Epithelial cell of prostate (primary cell): Measurements from ENCODE around the gene AP1S1.
"Not testable (repeated sequence)": the region's sequence is repeated elsewhere in the genome, so short reads cannot be mapped to it uniquely, and the experiment has no call there.

Source experiments
- DNase-seq: peaks from one replicate; pipeline ENCODE4 v3.0.0-alpha.2; 2011; ENCODE audit warnings: low read depth, low spot score
- H3K27ac ChIP-seq: fragments of 450-650 bp; 2 replicates; pipeline ENCODE4 v1.5.1; 2017; ENCODE audit warnings: mild to moderate bottlenecking

Gene AP1S1

DNA sequence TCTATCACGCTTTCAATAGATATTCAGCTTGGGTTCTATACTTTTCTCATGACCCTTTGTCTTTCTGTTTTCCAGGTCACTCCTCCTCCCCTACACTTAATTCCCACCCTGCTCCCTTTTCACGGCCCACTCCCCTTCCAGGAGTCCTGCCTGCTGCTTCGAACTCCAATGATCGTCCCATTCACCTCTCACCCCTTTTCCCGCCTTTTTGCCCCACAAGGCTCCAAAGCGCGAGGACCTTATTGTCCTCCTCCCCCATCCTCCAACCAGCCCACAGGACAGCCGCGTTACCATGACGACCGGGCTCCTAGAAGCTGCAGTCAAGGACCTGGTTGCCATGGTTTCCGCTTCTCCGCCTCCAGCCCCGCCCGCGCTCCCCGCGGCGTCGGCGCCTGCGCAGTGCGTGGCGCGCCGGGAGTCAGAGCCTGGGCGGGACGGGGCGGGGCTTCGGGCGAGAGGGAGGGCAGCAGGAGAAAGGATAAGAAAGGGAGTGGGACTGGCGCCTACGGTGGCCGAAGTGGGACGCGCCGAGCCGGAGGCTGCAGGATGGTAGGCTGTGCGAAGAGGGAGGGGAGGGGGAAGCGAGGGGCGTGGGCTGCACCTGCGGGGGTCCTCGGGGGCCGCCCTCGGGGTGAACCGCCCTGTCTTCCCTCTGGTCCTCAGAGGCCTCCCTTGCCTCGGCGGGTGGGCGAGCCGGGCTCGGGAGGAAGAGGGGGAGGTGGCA lies at the start of gene AP1S1:
Gene AP1S1 (plus strand): TSS at position 508 of the 724 bp plus-strand sequence. CDS start 39 bp downstream, at position 547.
- peak; percentile 69 for DNase-seq
- peak within 1 kb of the TSS; percentile 72 for H3K27ac ChIP-seq

DNA sequence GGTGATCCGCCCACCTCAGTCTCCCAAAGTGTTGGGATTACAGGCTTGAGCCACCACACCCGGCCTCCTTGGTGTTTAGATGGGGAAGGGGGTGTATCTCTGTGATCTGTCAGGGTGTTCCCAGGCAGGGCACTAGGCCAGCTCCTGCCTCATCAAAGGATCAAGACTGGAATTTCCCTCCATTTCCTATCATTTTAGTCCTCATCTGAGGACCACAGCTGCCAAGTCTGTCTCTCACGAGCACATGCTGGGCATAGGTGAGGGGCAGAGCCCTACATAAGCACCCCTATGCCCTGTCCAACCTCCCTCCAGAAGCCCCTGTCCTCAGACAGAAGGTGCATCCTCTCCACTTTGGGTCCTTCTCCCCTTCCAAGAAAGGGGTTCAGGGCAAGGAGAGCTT lies 49.5 kb upstream of the AP1S1 start:
- no peak for DNase-seq
- no peak overlapping the region for H3K27ac ChIP-seq

DNA sequence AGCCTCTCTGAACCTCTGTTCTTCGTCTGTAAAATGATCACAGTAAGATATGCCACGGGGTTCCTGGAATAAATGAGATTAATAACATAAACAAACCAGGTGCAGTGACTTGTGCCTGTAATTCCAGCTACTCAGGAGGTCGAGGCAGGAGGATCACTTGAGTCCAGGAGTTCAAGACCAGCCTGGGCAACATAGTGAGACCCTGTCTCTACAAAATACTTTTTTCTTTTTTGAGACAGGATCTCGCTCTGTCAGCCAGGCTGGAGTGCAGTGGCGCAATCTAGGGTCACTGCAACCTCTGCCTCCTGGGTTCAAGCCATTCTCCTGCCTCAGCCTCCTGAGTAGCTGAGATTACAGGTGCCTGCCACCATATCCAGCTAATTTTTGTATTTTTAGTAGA lies 49.0 kb upstream of the AP1S1 start:
- not testable (repeated sequence) for H3K27ac ChIP-seq, DNase-seq

DNA sequence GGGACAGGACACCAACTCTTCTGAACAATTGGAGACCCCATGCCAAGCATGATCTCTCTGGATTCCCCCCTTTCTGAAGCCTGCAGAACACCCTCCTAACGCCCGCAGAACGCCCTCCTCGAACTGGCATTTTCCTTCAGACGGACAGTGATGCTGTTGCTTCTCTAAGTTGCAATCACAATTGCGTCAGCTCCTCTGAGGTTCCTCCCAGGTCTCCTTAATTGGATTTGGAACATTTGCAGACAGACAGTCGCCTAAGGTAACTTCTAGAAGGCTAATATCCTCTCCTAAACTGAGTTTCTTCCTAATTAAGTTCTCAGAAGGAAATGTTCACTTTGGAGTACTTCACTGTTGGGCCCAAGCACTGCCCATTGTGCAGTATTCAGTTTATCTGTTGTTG lies 47.9 kb upstream of the AP1S1 start:
- no peak overlapping the region for H3K27ac ChIP-seq

DNA sequence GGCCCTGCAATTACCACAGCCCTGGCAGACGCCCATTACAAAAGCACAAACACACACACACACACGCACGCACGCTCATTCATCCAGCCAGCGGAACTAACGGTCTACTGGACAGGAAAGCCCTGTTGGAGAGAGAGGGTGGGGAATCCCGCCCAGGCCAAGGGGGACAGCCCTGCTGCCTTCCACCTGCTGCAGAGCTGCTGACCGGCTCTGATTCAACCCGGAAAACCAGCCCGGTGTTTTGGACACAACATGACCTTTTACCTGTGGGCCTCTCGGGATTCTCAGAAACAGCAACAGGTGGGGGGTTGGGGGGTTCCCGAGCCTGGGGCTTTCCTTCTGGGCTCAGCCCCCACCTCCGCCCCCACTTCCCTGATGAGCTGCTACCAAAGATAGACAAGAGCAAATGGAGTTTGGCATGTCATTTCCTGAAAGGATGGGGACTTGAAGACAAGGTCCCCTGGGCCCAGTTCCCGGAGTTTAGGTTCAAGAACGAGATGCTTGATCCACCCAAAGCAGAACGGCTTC lies 45.9 kb upstream of the AP1S1 start:
- DNase-seq = no peak
- peak overlapping the region; percentile 75 for H3K27ac ChIP-seq

More for the DNA sequence above, 47.9 kb upstream of the AP1S1 start:
- no peak for DNase-seq

DNA sequence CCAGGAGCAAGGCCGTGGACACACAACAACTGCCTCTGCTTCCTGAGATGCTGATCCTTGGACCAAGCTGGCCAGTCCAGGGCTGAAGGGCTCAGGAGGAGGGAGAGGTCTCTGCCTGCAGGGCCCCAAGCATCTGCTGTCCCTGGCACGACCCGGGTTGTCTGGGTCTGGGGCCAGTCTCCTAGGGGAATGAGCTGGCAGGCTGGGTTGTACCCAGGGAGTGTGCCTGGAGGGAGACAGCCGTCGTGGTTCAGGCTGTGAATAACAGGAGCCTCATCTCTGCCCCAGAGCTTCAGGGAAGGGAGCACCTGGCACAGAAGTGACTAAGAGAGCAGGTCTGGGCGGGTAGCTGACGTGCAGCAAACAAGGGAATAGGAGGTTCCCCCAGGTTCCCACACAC lies 45.3 kb upstream of the AP1S1 start:
- H3K27ac ChIP-seq = peak overlapping the region; percentile 75
- DNase-seq = peak; percentile 97

DNA sequence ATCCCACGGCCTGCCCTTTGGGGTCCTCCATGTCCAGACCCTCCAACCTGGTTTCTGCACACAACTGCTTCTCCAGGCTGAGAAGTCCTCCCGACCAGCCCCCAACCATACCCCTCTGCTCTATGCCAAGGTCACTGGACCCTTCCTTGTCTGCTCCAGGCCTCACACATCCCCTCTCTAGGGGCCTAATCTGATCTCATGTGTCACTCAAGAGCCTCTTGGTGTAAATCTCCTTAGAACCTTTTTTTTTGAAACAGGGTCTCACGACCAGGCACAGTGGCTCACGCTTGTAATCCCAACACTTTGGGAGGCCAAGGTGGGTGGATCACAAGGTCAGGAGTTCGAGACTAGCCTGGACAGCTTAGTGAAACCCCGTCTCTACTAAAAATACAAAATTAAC lies 44.9 kb upstream of the AP1S1 start:
- H3K27ac ChIP-seq = peak overlapping the region; percentile 75
- DNase-seq = no peak

DNA sequence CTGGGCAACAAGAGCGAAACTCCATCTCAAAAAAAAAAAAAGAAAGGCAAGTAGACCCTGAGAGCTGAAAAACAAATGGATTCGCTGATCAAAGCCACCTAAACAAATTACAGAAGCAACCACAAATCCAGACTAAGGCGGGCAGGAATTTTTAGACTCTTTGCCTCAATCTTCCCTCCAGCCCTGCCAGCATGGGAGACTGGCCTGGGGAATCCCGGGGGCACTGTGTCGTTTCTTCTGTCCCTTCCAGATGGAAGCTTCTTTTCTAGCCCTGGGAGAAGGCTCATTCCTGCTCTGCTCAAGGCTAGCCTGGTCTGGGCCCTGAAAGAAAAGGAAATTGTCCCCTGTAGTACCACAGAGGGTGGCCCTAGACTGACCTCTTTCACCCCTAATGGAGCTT lies 43.0 kb upstream of the AP1S1 start:
- DNase-seq = no peak
- H3K27ac ChIP-seq = no peak overlapping the region

DNA sequence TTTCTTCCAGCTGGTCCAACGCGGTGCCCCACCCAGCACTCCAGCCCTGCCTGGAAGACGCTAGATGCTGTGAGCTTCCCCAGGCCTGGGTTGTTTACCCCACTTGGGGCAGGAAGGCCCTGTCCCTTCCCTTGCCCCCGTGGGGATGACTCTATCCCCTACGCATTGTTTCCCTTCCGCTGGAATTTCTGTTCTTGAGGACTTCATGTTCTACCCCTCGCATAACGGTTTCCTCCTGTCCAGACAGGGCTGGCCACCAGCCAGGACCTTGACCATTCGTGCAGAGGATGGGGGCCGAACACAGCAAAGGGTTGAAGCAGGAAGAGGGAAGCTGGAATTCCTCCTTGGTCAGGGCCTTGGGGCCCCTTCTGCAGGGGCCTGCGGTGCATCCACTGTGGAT lies 42.0 kb upstream of the AP1S1 start:
- H3K27ac ChIP-seq = no peak overlapping the region
- no peak for DNase-seq

DNA sequence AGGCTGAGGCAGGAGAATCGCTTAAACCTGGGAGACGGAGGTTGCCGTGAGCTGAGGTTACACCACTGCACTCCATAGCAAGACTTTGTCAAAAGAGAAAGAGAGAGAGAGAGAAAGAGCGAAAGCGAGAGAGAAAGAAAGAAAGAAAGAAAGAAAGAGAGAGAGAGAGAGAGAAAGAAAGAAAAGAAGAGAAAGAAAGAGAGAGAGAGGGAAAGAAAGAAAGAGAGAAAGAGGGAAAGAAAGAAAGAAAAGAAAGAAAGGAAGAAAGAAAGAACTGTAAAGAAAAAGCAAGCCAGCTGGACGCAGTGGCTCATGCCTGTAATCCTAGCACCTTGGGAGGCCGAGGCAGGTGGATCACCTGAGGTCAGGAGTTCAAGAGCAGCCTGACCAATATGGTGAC lies 41.1 kb upstream of the AP1S1 start:
- DNase-seq, H3K27ac ChIP-seq: not testable (repeated sequence)

DNA sequence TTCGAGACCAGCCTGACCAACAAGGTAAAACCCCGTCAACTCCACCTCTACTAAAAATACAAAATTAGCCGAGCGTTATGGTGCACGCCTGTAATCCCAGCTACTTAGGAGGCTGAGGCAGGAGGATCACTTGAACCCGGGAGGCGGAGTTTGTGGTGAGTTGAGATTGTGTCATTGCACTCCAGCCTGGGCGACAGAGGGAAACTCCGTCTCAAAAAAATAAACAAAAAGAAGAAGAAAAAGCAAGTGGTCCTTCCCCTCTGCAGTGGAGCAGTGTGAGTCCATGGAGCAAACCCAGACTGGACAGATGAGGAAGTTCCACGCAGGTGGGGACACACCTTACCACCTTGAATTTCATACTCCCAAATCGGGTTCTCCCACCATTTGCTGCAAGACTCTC lies 40.4 kb upstream of the AP1S1 start:
- no peak for DNase-seq
- H3K27ac ChIP-seq = peak overlapping the region; percentile 40

DNA sequence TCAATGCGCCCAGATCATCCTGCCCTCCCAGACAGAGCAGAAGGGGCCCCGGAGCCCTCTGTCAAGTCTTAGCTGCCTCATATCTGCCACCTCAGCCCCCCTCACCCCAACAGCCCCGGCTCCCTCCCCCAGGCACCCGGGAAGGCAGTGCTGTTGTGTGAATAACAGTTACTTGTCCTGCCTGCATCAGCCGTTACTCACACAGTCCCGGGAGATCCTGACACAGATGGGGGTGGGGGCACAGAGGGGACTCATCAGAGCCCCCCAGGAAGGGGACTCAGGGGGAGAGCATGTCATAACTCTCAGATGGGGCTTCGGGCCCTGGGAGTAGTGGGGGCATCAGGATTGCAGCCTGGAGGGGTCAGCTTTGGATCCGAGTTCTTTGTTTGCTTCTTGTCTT lies 39.8 kb upstream of the AP1S1 start:
- DNase-seq = no peak
- H3K27ac ChIP-seq = peak overlapping the region; percentile 40

DNA sequence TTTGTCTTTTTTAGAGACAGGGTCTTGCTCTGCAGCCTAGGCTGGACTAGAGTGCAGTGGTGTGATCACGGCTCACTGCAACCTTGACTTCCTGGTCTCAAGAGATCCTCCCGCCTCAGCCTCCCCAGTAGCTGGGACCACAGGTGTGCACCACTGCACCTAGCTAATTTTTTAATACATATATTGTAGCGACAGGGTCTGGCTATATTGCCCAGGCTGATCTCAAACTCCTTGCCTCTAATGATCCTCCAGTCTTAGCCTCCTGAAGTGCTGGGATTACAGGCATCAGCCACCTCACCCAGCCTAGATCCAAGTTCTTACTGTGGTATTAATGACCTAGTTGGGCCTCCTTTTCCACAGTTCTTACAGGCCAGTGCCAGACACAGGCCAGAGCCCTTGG lies 39.1 kb upstream of the AP1S1 start:
- H3K27ac ChIP-seq = no peak overlapping the region
- DNase-seq = no peak

DNA sequence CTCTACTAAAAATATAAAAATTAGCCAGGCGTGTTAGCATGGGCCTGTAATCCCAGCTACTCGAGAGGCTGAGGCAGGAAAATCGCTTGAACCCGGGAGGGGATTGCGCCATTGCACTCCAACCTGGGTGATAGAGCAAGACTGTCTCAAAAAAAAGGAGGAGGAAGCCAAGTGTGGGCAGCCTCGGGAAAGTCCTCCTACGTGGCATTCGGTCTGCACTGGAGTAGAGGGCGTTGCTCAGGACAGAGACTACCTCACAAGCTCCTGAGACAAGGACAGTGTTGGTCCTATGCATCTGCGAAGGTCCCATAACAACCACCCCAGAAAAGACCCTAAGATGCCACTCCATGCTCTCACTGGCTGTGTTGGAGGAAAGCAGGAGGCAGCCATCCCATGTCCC lies 37.4 kb upstream of the AP1S1 start:
- no peak overlapping the region for H3K27ac ChIP-seq
- DNase-seq = no peak

DNA sequence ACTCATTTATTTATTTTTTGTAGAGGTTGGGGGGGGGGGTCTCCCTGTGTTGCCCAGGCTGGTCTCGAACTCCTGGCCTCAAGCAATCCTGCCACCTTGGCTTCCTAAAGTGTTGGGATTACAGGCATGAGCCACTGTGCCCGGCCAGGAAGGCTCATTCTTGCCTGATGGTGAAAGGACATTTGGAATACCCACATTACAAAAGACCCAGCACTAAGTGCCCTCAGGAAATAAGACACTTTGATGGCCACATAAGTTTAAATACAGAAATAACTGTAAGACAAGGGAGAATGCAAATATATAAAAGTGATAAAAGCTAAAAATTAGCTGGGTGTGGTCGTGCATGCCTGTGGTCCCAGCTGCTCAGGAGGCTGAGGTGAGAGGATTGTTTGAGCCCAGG lies 35.4 kb upstream of the AP1S1 start:
- peak overlapping the region; percentile 19 for H3K27ac ChIP-seq
- no peak for DNase-seq

DNA sequence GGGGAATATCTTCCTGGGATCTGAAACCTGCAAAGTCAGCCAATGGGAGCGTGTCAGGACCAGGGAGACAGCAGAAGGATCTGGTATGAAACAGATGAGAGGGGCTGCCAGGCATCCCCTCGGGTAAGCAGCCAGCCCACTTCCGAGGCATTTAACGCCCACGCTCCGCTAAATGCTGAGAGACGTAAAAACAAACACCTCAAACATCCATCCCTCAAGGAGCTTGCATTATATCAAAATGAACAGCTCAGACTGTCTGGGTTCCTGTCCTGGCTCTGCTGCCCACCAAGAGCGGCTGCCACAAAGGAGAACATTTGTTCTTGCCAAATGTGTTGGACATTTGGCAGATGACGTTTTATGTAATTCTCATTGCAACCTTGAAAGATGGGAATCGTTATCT lies 34.4 kb upstream of the AP1S1 start:
- no peak overlapping the region for H3K27ac ChIP-seq
- no peak for DNase-seq

DNA sequence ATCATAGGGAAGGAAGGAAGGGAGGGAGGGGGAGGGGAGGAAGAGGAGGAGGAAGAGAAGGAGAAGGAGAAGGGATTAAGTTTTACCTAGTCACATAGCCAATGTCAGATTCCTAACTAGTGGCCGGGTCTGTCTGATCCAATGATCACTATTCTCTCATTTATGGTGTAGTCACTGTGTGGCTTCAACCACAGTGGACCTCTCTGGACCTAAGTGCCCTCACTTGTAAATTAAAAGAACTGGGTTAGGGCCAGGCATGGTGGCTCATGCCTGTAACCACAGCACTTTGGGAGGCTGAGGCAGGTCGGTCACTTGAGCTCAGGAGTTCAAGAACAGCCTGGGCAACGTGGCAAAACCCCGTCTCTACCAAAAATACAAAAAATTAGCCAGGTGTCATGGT lies 34.0 kb upstream of the AP1S1 start:
- DNase-seq = no peak
- no peak overlapping the region for H3K27ac ChIP-seq

DNA sequence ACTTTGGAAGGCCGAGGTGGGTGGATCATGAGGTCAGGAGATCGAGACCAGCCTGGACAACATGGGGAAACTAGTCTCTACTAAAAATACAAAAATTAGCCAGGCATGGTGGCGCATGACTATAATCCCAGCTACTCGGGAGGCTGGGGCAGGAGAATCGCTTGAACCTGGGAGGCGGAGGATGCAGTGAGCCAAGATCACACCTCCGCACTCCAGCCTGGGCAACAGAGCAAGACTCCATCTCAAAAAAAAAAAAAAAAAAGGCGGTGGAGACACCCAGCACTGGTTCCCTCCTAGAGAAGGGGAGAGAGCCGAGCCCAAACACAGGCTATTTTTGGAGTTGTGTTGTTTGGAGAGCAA lies 32.7 kb upstream of the AP1S1 start:
- not testable (repeated sequence) for DNase-seq
- peak overlapping the region; percentile 56 for H3K27ac ChIP-seq

DNA sequence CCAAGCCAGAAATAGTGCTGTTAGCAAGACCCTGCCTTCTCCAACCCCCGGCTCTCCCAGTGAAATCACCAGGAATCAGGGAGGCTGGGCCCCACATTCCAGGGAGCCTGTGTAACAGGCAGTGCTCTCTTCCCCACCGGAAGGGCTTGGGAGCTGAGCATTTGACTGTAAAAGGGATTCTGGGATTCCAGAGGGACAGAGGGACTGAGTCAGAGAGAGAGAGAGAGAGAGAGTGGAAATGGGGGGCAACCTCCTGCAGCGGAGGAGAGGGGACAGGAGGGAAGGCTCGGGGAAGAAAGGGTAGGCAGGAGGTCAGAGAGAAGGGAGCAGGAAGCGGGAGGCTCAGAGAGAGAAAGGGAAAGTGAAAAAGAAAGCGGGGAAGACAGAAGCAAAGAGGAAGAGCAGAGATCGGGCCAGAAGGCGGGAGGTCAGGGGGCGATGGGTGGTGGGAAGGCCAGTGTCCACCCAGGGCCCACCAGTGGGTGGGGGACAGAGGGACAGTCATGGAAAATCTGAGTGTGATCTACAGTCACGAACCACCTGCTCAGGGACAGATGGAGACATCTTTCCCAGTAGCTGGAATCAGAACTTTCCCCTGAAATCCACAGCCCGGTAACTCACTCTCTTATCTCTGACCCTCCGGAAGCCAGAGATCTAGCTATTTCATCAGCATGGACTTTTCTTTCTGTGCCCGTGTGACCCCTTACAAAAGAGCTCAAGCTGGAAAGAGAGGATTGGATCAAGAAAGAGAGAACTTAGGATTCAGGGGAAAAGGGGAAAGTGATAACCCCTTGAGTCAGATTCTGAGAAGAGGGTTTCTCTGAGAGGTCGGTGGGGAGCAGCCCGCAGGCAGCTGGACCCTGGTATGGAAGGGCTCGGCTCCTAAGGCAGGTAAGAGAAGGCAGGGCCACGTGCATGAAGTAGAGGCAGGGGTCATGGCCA lies 32.0 kb upstream of the AP1S1 start:
- H3K27ac ChIP-seq = peak overlapping the region; percentile 56
- no peak for DNase-seq

DNA sequence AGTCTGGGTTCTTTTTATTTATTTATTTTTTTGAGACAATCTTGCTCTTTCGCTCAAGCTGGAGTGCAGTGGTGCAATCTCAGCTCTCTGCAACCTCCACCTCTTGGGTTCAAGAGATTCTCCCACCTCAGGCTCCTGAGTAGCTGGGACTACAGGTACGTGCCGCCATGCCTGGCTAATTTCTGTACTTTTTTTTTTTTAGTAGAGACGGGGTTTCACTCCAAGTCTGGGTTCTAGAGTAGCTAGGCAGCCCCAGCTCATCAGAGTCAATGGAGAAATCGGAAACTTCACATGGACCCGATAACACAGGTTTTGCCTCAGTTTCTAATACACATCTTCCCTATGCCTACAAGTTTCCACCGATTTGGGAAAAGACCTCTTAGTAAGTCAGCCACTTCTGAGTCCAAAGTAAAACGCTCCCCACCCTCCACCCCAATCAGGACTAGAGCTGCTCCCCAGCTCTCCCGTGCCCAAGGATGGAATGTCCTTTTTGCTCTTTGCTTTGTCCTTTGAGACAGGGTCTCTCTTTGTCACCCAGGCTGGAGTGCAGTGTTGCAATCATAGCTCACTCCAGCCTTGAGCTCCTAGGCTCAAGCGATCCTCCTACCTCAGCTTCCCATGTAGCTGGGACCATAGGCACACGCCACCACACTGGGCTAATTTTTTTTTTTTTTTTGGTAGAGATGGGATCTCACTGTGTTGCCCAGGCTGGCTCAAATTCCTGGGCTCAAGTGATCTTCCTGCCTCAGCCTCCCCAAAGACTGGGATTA lies 31.2 kb upstream of the AP1S1 start:
- H3K27ac ChIP-seq = no peak overlapping the region
- no peak for DNase-seq

DNA sequence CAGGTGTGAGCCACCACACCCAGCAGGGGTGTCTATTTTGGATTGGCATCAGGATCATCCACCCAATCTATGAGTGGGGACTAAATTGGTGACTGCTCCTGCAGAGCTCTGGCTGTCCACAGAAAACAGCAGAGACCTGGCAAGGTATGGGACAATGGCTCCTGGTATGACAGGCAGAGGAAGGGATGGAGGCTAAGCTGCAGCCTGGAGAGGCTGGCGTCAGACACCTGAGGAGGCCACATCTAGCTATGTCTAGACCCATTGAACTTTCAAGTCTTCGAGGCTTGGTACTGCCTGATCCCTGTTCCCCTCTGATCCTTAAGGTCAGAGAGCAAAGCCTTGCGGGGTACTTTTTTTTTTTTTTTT lies 30.6 kb upstream of the AP1S1 start:
- no peak overlapping the region for H3K27ac ChIP-seq
- no peak for DNase-seq
